IPS DF 19.7 (cell line): ENCODE measurements around the gene MARVELD1.

Experiments used
- DNase-seq: peaks from one replicate; pipeline ENCODE4 v3.0.0-alpha.2; 2013; ENCODE audit warnings: low read depth, low spot score

The MARVELD1 gene

DNA sequence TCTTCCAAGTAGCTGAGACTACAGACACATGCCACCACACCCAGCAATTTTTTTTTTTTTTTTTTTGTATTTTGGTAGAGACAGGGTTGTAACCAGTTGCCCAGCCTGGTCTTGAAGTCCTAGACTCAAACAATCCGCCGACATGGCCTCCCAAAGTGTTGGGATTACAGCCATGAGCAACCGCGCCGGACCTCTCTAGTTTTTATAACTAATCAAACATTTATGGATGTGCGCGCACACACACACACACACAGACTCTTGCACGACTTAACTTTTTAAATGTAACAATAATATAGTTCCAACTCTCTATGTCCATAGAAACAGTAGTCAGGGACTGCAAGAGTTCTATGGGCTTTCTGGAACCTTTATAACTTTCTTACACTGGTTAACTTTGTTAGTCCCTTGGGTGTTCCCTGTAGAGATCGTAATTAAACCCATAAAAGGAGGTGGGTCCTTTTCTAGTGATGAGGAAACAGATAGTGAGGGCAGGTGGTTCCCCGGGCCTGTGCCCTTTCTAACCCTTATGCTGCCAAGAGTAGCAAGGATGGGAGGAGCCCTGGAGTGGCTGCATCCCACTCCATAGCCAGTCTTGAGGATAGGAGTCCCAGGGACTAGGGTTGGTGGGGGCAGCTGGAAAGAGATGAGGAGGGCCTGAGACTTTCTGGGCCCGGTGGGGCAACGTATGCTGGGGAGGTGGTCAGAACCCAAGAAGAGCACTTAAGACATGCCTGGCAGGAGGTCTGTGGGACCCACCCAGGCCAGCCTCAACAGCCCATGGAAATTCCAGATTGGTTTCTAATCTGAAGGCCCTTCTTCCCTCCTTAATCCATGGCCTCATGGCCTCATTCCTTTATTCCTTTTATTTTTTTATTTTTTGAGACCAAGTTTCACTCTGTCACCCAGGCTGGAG is 8.6 kb downstream of the MARVELD1 start:
- no peak for DNase-seq

DNA sequence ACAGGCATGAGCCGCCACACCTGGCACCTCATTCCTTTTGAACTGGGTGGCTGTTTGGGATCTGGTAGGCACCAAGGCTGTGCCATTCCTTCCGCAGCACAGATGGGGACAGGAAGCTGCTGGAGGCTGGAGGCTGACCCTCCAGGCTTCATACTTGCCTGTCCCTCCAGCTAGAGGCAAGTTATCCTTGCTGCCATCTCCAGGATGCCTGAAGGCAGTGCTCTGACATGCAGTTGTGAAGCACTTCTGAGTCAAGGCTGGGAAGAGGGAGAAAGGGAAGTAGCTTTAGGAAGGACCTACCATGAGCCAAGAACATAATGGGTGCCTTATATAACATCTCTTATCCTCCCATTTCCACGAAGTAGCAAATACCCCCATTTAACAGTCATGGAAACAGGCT is 9.5 kb downstream of the MARVELD1 start:
- DNase-seq = no peak

DNA sequence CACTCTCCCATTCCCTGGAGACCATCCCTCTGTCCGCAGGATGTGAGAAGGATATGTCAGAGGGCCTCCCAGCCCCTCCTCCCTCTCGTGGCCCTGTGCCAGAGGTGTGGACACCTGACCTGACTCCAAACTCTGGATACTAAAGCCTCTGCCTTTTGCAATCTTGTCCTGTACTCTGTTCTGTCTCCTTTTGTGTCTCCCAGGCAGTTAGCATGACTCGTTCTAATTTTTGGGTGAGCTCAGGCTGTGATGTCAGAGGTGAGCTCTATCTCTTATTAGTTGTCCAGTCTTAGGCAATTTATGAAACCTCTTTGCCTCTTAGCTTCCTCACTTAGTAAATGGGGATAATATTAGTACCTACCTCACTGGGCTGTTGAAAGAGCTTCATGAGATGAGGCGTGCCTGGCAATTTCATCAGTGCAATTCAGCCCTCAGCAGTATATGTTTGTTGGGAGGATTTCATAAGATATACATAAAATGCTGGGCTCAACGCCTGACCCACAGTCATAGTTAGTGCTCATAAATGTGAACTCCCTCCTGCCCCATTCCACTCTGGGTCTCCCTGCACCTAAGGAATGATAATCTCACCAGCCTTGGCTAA is 10.9 kb downstream of the MARVELD1 start:
- DNase-seq = no peak

DNA sequence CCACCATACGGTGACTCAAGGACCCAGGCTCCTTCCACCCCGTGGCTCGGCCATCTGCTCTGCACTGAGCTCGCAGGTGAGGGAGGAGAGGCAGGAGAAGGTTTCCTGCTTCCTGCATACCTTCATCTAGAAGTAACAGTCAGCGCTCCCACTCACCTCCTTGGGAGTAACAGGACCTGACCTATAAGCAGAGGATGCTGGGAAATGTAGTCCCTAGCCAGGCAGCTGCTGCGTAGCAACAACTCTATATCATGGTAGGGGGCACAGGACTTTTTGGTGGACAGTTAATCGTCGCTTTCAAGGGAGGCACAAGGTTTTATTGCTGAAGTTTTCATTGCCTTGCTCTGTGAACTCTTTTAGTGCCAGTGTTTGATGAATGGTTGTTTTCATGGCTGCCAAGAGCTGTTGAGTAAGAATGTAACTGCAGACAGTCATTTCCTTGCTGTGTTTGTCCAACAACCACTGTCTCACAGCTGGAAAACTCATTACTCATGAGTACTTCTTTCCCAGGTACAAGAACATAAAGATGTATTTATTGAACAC is 13.2 kb downstream of the MARVELD1 start:
- DNase-seq = peak; percentile 85

DNA sequence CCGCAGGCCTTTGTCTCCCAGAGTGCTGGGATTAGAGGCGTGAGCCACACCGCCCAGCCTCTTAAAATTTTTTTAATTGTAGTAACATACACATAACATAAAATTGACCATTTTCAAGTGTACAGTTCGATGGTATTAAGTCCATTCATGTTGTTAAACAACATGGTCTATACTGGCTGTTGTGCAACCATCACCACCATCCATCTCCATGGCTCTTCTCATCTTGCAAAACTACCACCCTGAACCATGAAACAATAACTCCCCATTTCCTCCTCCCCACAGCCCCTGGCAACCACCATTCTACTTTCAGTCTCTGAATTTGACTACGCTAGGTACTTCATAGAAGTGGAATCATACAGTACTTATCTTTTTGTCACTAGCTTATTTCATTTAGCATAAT is 15.5 kb downstream of the MARVELD1 start:
- DNase-seq = no peak

DNA sequence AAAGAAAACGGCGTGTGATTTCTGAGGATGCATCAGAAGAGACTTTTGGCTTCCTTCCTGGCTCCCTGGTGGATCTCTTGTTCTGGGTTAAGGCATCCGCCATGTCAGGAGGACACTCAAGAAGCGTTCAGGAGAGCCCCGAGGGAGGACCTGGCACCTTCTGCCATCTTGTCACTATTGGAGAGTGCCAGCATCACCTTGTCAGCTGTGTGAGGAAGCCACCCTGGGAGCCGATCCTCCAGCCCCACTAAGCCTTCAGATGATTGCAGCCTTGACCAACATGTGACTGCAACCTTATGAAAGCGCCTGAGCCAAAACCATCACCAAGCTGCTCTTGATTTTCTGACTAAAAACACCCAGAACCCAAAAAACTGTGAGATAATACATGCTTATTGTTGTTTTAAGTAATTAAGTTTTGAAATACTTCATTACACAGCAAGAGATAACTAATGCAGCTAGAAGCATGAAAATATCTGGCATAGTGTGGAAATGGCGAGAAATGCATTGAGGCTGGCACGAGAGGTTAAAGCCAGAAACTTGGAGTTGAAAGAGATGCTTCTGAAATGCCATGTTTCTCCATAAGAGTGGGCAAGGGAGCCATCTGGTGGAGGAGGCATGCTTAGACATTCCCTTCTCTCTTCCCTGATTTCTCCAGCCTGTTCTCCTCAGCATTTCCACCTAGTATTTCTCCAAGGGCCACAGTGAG is 18.0 kb downstream of the MARVELD1 start:
- no peak for DNase-seq

DNA sequence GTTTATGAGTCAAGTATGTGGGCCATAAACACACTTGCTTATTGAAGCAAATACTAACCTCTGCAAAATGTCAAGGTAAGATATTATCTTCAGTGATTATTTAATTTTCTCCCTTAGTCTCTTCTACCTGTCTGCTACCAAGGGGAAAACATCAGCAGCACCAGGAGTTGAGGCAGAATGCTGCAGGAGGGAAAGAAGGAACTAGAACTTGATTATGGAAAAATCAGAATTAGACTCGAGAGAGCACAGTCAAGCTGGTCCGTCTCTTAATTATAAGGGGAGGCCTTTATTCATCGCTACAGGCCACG is 18.5 kb downstream of the MARVELD1 start:
- DNase-seq = no peak

DNA sequence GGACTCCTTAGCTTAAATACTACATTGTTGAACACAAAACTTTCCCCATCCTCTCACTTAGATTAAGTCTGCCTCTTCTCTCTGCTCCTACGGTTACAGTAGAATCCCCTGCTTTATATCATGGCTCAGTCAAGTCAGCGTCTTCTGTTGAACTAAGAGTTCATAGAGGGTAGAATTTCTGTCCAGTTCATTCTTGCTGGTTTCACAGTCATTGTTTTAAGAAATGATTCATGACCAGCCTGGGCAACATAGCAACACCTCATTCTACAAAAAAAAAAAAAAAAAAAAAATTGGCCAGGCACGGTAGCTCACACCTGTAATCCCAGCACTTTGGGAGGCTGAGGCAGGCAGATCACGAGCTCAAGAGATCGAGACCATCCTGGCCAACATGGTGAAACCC is 19.7 kb downstream of the MARVELD1 start:
- no peak for DNase-seq

DNA sequence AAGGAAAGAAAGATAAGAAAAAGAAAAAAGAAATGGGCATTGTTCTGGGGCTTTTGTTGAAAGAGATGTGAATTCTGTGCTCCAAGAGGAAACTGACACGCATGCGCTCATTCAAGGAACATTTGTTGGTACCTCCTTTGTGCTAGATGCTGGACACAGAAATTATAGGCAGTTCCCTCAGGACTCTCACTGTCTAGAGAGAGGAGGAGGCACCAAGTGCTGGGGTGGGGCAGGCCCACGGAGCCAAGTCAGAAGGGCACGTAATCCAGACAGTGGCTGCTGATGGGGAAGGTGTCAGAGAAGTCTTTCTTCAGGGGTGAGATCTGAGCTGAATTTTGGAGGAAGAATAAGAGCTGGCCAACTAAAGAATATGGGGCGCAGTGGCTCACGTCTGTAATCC is 20.5 kb downstream of the MARVELD1 start:
- no peak for DNase-seq

DNA sequence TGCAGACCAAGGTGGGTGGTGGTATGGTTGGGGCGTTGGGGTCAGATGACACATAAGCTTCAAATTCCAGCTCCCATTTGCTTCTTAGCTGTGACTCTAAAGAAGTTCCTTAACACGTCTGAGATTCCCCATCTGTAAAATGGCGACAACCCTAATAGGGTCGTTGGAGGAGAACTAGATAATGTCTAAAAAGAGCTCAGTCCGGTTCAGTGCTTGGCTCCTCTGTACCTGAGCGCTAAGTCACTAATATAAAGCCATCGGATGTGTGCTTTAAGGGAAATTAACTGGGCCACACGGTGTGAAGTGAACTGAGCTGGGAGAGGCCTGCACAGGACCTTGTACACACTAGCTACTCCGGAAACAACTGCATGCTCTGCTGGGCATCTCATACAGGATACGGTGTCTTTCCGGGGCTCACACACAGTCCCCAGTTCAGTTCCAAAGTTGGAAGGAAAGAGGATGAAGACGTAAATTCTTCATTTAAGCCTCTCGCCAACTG is 22.9 kb downstream of the MARVELD1 start:
- no peak for DNase-seq

DNA sequence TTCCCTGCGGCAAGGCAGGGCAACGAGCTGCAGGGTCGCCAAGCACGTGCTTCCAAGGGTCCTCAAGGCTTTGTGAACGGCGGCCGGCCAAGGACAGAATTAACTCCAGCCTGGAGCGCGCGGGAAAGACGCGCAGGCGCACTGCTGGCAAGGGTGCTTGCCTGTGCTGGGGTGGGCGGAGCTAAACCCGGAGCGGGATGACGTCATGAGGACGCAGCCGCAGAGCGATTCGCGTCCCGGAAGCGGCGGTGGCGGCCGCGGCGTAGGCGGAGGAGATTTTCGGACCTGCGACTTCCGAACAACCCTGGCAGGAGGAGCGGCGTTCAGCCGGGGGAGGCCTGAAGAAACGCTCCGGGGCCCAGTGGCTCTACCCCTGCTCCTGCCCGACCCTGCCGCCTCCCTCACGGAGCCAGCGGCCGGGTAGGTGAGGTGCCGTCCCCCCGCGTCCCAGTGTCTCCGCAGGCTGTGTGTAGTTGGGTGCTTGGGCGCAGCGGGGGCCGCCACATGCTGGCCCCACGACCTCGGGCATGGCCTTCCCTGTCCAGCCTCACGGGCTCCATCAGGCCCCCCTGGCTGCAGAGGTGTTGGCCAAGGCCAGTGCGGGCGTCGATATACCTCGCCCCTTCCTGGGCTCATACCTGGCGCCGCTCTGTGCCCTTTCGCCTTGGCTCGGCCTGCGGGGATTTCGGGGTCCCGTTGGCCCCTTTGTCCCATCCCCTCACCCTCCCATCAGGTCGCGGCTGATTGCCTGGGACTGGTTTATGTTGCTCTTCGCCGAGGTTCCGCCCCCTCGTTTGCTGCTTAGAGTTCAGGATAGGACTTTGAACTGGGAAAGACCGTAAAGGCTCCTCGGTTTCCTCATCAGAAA is 23.6 kb downstream of the MARVELD1 start, which contains the start of gene ZFYVE27:
Gene ZFYVE27, plus strand, starts transcription at position 227 of the 868 bp plus-strand sequence. CDS start 1,350 bp downstream, outside the sequence.
- DNase-seq = peak; percentile 75

DNA sequence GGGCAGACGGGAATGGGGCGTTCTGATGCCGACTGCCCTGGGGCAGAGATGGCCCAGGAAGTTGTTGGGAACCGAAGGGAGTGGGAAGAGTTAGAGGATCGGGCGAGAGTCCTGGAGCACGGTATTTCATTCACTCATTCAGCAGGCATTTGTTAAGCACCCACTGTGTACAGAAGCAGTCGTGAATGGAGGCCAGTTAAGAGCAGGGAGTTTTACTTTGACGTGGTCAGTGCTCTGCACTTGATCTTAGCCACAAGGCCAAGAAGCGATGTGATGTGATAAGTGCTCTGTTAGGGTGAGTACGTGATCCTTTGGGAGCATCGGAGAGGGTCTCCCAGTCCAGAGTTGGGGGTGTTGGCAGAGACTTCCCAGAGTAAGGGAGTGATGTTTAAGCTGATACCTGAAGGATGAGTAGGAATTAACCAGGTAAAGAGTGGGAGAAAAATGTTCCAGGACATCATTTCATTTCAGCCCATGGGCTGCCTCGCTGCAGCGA is 24.3 kb downstream of the MARVELD1 start:
- no peak for DNase-seq

DNA sequence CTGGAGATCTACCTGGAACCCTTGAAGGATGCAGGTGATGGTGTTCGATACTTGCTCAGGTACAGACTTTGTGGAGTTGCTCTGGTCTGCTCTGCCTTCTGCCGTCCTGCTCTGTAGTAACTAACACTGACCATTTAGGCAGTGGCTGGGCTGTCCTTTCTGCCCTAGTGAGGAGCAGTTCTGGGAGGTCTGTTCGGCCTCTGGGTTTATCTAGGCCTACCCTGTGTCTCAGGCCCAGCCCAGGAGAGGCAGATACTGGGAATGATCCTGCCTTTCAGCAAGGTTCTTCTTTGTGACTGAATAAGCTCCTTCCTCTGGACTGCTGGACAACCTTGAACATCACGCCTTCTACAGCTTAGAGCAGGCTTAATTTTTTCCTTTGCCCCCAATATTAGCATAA is 25.1 kb downstream of the MARVELD1 start:
- no peak for DNase-seq

DNA sequence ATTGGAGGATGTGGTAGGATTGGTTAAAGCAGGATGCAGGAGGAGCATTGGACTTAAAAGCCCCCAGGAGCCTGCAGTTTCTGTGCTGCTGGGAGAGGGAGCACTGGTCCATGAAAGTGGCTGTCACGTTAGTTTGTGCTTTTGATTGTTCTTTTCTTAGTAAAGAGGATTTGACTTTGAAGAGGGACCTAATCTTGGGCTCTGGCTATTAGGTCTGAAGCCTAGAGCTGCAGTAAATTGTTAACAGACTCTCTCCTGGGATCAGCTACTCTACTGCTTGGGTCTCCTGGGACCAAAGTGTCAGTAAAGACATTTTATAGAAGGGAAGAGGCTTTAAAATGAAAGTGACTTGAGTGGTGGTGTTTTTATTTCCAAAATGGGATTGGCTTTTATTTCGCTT is 27.1 kb downstream of the MARVELD1 start:
- DNase-seq = no peak

DNA sequence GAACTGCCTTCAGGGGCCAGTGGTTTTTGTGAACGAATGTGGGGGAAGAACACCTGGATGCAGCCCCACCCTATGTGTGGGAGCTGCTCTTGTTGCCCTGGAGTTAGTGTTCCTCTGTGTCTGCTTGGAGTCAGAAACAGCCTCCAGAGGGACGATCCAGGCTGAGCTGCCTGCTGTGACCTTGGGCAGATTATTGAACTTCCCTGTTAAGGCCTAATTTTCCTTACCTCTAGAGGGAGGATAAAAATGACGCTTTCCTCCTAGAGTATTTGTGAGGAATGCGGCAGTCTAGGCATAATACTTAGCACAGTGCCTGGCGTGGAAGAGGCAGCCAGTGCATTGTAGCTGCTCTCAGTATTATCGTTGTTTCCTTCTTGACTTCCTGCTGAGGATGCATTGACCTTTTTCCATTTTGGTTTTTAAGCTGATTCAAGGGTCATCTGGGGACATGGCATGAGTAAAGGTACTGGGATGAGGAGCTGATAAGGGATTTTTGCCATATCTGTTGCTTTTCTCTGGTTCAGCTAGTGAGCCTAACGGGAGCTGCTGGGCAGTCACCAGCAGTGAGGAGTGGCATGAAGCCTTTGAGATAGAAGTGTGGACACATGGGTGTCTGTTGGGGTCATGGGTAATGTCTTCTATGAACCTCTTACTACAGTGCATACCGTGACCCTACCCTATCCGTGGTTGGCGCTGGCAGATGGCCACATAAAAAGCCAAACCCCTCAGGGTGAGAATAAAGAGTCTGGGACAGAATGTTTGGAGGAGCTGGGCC is 29.8 kb downstream of the MARVELD1 start:
- no peak for DNase-seq

DNA sequence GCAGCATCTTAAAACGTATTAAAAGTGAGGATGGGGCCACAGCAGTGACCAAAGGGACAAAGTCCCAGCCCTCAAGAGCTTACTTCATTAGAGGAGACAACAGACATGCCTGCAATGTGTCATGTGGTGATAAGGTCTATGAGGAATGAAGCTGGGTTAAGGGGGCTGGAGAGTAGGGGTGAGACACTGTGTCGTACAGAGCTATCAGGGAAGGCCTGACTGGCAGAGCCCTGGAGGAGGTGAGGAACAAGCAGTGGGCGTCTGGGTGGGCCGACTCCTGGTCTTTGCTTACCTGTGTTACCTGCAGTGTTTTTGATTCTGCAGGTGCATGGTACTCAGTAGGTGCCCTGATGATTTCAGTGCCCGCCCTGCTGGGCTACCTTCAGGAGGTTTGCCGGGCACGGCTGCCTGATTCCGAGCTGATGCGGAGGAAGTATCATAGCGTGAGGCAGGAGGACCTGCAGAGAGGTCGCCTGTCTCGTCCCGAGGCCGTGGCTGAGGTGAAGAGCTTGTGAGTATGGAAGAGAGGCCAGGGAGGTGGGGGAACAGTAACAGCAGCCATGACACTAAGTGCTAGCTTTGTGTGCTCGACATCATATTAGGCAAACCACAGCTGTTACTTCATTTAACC is 31.0 kb downstream of the MARVELD1 start:
- no peak for DNase-seq

DNA sequence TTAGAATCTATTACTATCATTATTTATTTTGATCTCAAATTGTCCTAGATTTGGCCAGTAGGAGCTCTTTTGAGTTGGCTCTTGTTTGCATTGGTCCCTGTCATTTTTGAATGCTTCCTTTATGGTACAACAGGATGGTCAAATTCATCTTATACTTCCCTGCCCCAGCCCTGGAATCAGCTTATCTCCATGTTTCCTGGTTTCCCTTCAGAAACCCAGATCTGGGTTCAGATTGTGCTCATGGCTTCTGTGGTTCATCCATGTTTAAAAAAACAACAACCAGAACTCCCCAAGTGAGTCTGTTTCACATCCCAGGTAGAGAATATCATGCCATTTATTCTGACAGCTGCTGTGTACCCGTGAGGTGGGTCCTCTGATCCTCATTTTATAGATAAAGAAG is 34.0 kb downstream of the MARVELD1 start:
- no peak for DNase-seq

DNA sequence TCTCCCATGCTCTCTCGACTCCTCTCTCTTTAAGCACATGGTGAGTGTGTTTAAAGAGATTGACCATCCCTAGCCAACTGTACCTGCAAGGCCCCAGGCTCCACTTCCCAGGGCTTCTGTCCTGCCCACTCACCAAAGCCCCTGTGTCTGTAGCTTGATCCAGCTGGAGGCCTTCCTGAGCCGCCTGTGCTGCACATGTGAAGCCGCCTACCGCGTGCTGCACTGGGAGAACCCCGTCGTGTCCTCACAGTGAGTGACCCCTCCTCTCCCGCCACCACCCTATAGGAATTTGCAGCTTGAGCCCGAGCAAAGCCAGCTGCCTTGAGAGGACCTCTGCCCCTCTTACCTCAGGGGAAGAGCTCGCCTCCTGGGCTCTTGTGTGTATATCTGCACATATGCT is 34.6 kb downstream of the MARVELD1 start:
- no peak for DNase-seq

DNA sequence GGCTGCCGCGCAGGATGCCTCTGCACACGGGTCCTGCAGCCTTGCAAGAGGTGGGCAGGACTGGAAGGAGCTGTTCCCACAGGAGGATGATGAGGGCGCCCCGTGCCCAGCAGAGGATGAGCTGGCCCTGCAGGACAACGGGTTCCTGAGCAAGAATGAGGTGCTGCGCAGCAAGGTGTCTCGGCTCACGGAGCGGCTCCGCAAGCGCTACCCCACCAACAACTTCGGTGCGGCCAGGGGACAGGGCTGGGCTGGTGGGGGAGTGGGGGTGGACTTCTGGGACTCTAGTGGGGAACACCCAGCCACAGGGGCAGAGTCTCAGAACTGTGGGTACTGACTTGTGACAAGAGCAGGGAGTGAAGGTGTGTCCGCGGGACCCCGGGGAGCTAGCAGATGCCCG is 39.4 kb downstream of the MARVELD1 start:
- DNase-seq = no peak

DNA sequence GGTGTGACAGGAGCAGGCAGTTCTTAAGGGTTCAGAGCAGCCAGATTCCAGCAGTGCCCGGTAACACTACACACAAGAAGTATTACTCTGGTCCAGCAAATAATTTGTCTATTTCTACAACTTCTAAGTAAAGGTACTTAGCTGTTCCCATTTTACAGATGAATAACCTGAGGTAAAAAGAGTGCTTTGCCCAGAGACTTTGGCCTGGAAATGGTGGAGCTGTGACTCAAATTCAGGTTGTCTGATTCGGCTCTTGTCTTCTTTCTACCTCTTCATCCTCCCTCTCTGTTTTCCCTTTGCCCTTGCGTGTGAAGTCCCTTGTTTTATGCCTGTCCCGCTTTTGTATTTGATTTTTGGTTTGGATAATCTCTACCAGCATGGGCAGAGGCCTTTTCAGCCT is 41.2 kb downstream of the MARVELD1 start:
- DNase-seq = no peak
